NCI-H524 treated with DMSO at 0.1 percent for 48 hours (cell line): ENCODE results near the gene RTN4.
"Not testable (repeated sequence)": the region's sequence is repeated elsewhere in the genome, so short reads cannot be mapped to it uniquely, and the experiment has no call there.

ENCODE experiments used
- DNase-seq: peaks from one replicate; lab custom pipeline; 2025; lab: John Stamatoyannopoulos, UW

Gene RTN4

GRCh38 chr2:55063713-55064323 is 13.6 kb upstream of the RTN4 start:
- no peak for DNase-seq

- peak; percentile 91 for DNase-seq
These were observed 13.0 kb upstream of the RTN4 start for GRCh38 chr2:55063226-55063625.

GRCh38 chr2:55062754-55063153 is 12.5 kb upstream of the RTN4 start:
- DNase-seq: no peak

- peak; percentile 76 for DNase-seq
These were observed 11.5 kb upstream of the RTN4 start for GRCh38 chr2:55061523-55062344.

- no peak for DNase-seq
These were observed 9.5 kb upstream of the RTN4 start for GRCh38 chr2:55059793-55060192.

GRCh38 chr2:55057474-55057873 is 7.2 kb upstream of the RTN4 start:
- DNase-seq: no peak

GRCh38 chr2:55056024-55056521 is 5.8 kb upstream of the RTN4 start:
- no peak for DNase-seq

- DNase-seq: no peak
These were observed 4.0 kb upstream of the RTN4 start for GRCh38 chr2:55054106-55054875.

GRCh38 chr2:55053225-55053624 is 3.0 kb upstream of the RTN4 start:
- not testable (repeated sequence) for DNase-seq

- DNase-seq: no peak
These were observed 2.1 kb upstream of the RTN4 start for GRCh38 chr2:55052129-55053061.

GRCh38 chr2:55051026-55051866 is 995 bp upstream of the RTN4 start:
- no peak for DNase-seq

GRCh38 chr2:55049821-55050099 is 491 bp downstream of the RTN4 start:
- no peak for DNase-seq

- peak; percentile 60 for DNase-seq
These were observed 1.0 kb downstream of the RTN4 start for GRCh38 chr2:55049043-55049820.

GRCh38 chr2:55048508-55049042 is 1.7 kb downstream of the RTN4 start:
- no peak for DNase-seq

GRCh38 chr2:55047677-55048299 is 2.5 kb downstream of the RTN4 start:
- peak; percentile 38 for DNase-seq

- no peak for DNase-seq
These were observed 4.5 kb downstream of the RTN4 start for GRCh38 chr2:55045780-55046179.

- no peak for DNase-seq
These were observed 6.4 kb downstream of the RTN4 start for GRCh38 chr2:55043841-55044240.

- no peak for DNase-seq
These were observed 11.8 kb downstream of the RTN4 start for GRCh38 chr2:55038428-55038827.

- DNase-seq: no peak
These were observed 14.5 kb downstream of the RTN4 start for GRCh38 chr2:55035716-55036115.
